Sigmoid colon (tissue), 4 donors: ENCODE results near the gene COL4A1.

ENCODE experiments used
- CTCF ChIP-seq, 4 experiments: fragments of 450-650 bp in 3 of 4; fragments of 200-600 bp in 1 of 4; IDR thresholded peaks; one replicate each; pipeline ENCODE4 v1.5.1; 2016 to 2019; ENCODE audit warnings: antibody characterized with exemption in 4 of 4, mild to moderate bottlenecking in 3 of 4, moderate library complexity in 2 of 4
- EP300 ChIP-seq, 4 donors: sonication (generic); formaldehyde crosslinking; IDR thresholded peaks; one replicate each; pipeline ENCODE4 v1.6.1; 2017; ENCODE audit warnings: antibody characterized with exemption in 4 of 4
- POLR2A ChIP-seq, 2 donors: fragments of 450-650 bp; IDR thresholded peaks; one replicate each; pipeline ENCODE4 v1.6.1; 2016; ENCODE audit warnings: antibody characterized with exemption in 2 of 2, mild to moderate bottlenecking in 2 of 2, moderate library complexity in 2 of 2

GRCh38 chr13:110293649-110294048 is 13.3 kb downstream of the COL4A1 start:
- TF ChIP-seq POLR2A (IDR thresholded peaks at IDR 0.05), result no peak
- TF ChIP-seq CTCF (IDR thresholded peaks at IDR 0.05), result no peak
- no peak for TF ChIP-seq EP300 (IDR thresholded peaks at IDR 0.05)
